Neuronal stem cell (in vitro differentiated cells): Measurements from ENCODE around the gene ZNG1F.
"Not testable (repeated sequence)": the region's sequence is repeated elsewhere in the genome, so short reads cannot be mapped to it uniquely, and the experiment has no call there.

Experiments
- DNase-seq: peaks from one replicate; pipeline ENCODE4 v3.0.0-alpha.2; 2013; ENCODE audit warnings: low spot score
- H2AFZ ChIP-seq: one replicate; pipeline ENCODE4 v1.6.1; 2013; ENCODE audit warnings: mild to moderate bottlenecking, low read length, inconsistent platforms
- H2AK5ac ChIP-seq: 2 replicates; pipeline ENCODE4 v1.6.1; 2013; ENCODE audit warnings: low read depth, mild to moderate bottlenecking, inconsistent platforms, low read length, moderate library complexity, mixed read lengths
- H2BK120ac ChIP-seq: 2 replicates; pipeline ENCODE4 v1.6.1; 2013; ENCODE audit warnings: low read depth, mild to moderate bottlenecking, inconsistent platforms, low read length, moderate library complexity, mixed read lengths
- H2BK12ac ChIP-seq: one replicate; pipeline ENCODE4 v1.6.1; 2013; ENCODE audit warnings: low read length, inconsistent platforms
- H2BK15ac ChIP-seq: 2 replicates; pipeline ENCODE4 v1.6.1; 2013; ENCODE audit warnings: mild to moderate bottlenecking, low read length, inconsistent platforms, mixed read lengths
- H2BK5ac ChIP-seq: one replicate; pipeline ENCODE4 v1.6.1; 2013; ENCODE audit warnings: inconsistent platforms, mild to moderate bottlenecking, low read length, moderate library complexity
- H3K14ac ChIP-seq: one replicate; pipeline ENCODE4 v1.6.1; 2013; ENCODE audit warnings: low read length, inconsistent platforms
- H3K18ac ChIP-seq: 2 replicates; pipeline ENCODE4 v1.6.1; 2013; ENCODE audit warnings: low read length, inconsistent platforms
- H3K23ac ChIP-seq: 2 replicates; pipeline ENCODE4 v1.6.1; 2013; ENCODE audit warnings: low read depth, mild to moderate bottlenecking, mixed read lengths, low read length, inconsistent platforms; ENCODE audit not compliant: poor library complexity
- H3K27ac ChIP-seq: replicated peaks from 3 replicates; pipeline ENCODE4 v1.5.1; 2013; ENCODE audit warnings: low read length, inconsistent platforms
- H3K27me3 ChIP-seq, 3 experiments: 2 replicates each; pipeline ENCODE4 v1.6.1; 2013; ENCODE audit warnings: low read length in 3 of 3, mild to moderate bottlenecking in 2 of 3, inconsistent platforms in 1 of 3, low read depth in 1 of 3, mixed read lengths in 1 of 3, moderate library complexity in 1 of 3; ENCODE audit not compliant: control insufficient read depth in 3 of 3, insufficient read depth in 3 of 3
- H3K36me3 ChIP-seq, 2 donors: replicated peaks in 1 of 2; 2 replicates each; pipeline ENCODE4 v1.6.1; 2013; ENCODE audit warnings: low read length in 2 of 2; ENCODE audit not compliant: control insufficient read depth in 2 of 2, insufficient read depth in 2 of 2
- H3K4ac ChIP-seq: 2 replicates; pipeline ENCODE4 v1.6.1; 2013; ENCODE audit warnings: inconsistent platforms, mild to moderate bottlenecking, low read length, moderate library complexity
- H3K4me1 ChIP-seq, 2 donors: 1 replicate in 1 of 2; 2 replicates in 1 of 2; pipeline ENCODE4 v1.6.1; 2013; ENCODE audit warnings: low read length in 2 of 2, low read depth in 1 of 2; ENCODE audit not compliant: control insufficient read depth in 2 of 2, insufficient read depth in 1 of 2
- H3K4me2 ChIP-seq: one replicate; pipeline ENCODE4 v1.6.1; 2013; ENCODE audit warnings: mild to moderate bottlenecking, low read length, inconsistent platforms; ENCODE audit not compliant: insufficient read depth, poor library complexity, severe bottlenecking
- H3K4me3 ChIP-seq, 2 donors: 2 replicates each; pipeline ENCODE4 v1.5.1; 2013; ENCODE audit warnings: low read length in 2 of 2, mild to moderate bottlenecking in 2 of 2, inconsistent platforms in 1 of 2, moderate library complexity in 1 of 2
- H3K79me1 ChIP-seq: one replicate; pipeline ENCODE4 v1.6.1; 2013; ENCODE audit warnings: low read depth, mild to moderate bottlenecking, inconsistent platforms, low read length, moderate library complexity
- H3K9ac ChIP-seq: one replicate; pipeline ENCODE4 v1.6.1; 2013; ENCODE audit warnings: mild to moderate bottlenecking, low read depth, low read length, inconsistent platforms; ENCODE audit not compliant: poor library complexity
- H3K9me3 ChIP-seq, 2 donors: replicated peaks in 1 of 2; 2 replicates each; pipeline versions ENCODE3 to v1.6.1; 2013; ENCODE audit warnings: low read length in 2 of 2, mild to moderate bottlenecking in 2 of 2, inconsistent platforms in 1 of 2, low read depth in 1 of 2, mixed read lengths in 1 of 2, moderate library complexity in 1 of 2; ENCODE audit not compliant: control insufficient read depth in 2 of 2, insufficient read depth in 1 of 2
- H4K8ac ChIP-seq: one replicate; pipeline ENCODE4 v1.6.1; 2013; ENCODE audit warnings: low read depth, mild to moderate bottlenecking, inconsistent platforms, low read length, moderate library complexity
- H4K91ac ChIP-seq: one replicate; pipeline ENCODE4 v1.6.1; 2013; ENCODE audit warnings: low read length, low read depth, mild to moderate bottlenecking, inconsistent platforms; ENCODE audit not compliant: poor library complexity
- WGBS, 2 donors: extraction: QIAGEN DNeasy Blood & Tissue Kit; methylation state at CpG; one replicate each; pipeline ENCODE4 v1.1.7; 2013; ENCODE audit warnings: missing lambda C conversion rate in 2 of 2, mixed read lengths in 1 of 2; ENCODE audit not compliant: insufficient read length in 2 of 2, insufficient replicate concordance in 1 of 2; ENCODE audit errors: extremely low coverage in 2 of 2; 5-methylcytosine and 5-hydroxymethylcytosine counted together

Gene ZNG1F

DNA sequence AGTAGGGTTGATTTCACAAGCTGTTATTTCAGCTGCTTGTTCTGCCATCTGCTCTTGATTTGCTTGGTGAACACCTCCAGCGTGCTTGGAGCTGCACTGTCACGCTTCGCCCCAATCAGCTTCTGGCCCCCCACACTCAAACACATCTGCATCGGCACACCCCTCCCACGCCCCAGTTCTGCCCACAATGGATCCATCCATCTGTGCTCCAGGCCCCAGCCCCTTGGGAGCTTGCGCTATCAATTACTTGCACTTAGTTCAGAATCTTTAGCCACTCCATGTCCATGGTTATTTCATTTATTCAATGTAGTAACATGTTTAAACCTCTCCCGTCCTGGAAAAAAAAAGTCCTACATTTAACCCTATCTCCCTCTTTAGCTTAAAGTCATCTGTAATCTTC, 88.6 kb downstream of the ZNG1F start:
- H3K27me3 ChIP-seq, H3K9me3 ChIP-seq, DNase-seq: not testable (repeated sequence)

DNA sequence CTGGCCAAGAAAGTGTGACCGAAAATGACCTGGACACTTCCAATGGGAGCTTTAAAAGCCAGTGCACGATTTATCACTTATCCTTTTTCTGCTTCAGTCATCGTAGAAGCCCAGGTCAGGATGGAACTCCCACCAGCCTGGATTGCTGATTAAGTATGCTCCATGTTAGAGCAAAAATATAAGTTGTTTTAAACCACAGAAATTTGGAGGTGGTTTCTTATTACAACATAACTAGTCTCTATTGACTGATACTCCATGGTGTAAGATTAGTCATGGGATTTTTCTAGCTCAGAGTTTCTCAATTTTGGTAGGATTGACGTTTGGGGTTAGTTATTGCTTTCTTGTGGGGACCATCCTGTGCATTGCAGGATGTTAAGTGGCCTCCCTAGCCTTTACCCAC, 90.4 kb downstream of the ZNG1F start:
- H3K14ac ChIP-seq, result not testable (repeated sequence)

More for the DNA sequence above, 88.6 kb downstream of the ZNG1F start:
- not testable (repeated sequence) for H2AFZ ChIP-seq, H2BK15ac ChIP-seq, H3K27ac ChIP-seq, H3K9ac ChIP-seq, H2BK120ac ChIP-seq, H2BK12ac ChIP-seq, H3K4me1 ChIP-seq, H3K79me1 ChIP-seq, H4K91ac ChIP-seq, H3K4ac ChIP-seq, H3K4me2 ChIP-seq, H3K36me3 ChIP-seq, H3K18ac ChIP-seq, H3K23ac ChIP-seq, H2BK5ac ChIP-seq, H4K8ac ChIP-seq, H3K4me3 ChIP-seq, H2AK5ac ChIP-seq, H3K14ac ChIP-seq
- whole genome bisulfite sequencing, 2 donors, result no CpG with 5 or more reads among the region's 7 CpGs

DNA sequence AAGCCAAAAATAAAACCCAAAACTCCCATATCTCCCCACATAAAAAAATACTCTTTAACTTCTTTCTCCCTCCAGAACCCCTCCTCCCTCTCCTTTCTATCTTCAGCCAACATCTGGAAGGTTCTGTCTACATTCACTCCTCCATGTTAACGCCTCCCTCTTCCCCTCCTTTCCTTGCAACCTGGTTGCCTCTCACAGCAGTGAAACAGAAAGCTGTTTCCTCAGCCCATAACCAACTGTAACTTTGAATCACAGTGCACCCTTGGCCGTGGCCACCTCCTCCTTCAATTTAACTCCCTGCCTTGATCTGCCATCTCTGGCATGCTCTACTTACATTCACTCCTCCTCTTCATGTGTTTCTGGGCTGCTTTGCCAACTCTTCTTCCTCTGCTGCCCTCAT, 94.1 kb downstream of the ZNG1F start:
- H3K4me2 ChIP-seq, H3K27me3 ChIP-seq, H3K36me3 ChIP-seq, H3K79me1 ChIP-seq, H2BK12ac ChIP-seq, H2BK5ac ChIP-seq, H4K91ac ChIP-seq, H4K8ac ChIP-seq, H3K4me3 ChIP-seq, H3K4ac ChIP-seq, H2AK5ac ChIP-seq, H3K18ac ChIP-seq, H3K14ac ChIP-seq, H2AFZ ChIP-seq, H2BK15ac ChIP-seq, H3K23ac ChIP-seq, H3K4me1 ChIP-seq, DNase-seq, H3K9me3 ChIP-seq, H3K9ac ChIP-seq, H2BK120ac ChIP-seq, H3K27ac ChIP-seq: not testable (repeated sequence)
- no CpG with 5 or more reads among the region's 2 CpGs for WGBS, 2 donors

More for the DNA sequence above, 90.4 kb downstream of the ZNG1F start:
- not testable (repeated sequence) for H4K91ac ChIP-seq, H2BK120ac ChIP-seq, H3K36me3 ChIP-seq, H3K4me2 ChIP-seq, H3K79me1 ChIP-seq, H3K27me3 ChIP-seq, H4K8ac ChIP-seq, H2BK12ac ChIP-seq, H3K18ac ChIP-seq, H2BK15ac ChIP-seq, H3K4ac ChIP-seq, DNase-seq, H3K27ac ChIP-seq, H2AFZ ChIP-seq, H3K4me1 ChIP-seq, H3K9ac ChIP-seq, H2BK5ac ChIP-seq, H2AK5ac ChIP-seq, H3K23ac ChIP-seq, H3K4me3 ChIP-seq, H3K9me3 ChIP-seq
- WGBS, 2 donors, result no CpG with 5 or more reads among the region's 4 CpGs

DNA sequence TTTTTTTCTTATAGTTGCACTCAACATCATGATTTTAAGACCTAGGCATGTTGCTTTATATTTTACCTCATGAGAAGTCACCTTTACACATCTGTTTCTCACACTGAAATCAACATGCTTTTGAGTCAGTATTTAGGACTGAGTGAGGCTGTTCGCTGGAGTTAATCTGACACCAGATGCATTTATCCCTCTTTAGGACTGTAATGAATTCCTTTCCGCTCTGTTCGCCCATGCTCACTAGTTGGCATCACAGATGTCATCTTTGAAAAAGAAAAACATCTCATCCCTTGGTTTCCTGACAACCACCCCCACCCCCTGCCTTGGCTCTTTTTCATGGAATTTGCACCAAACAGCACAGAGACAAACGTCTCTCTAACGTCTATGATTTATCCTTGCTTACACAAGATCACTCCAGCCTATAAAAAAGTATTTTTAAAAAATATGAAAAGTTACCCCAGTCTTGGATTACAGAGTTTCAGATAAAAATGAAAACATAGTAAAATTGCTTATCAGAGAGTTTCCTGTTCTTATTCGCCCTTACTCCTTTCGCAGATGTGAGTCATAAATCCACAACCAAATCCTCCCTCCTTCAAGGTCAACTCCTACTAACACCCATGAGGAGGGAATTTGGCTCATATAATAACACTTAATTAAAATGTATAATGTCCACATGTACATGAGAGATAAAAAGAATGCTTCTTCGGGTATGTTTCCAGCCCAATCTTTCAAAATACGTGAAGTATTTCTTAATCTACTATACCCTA, 94.9 kb downstream of the ZNG1F start:
- not testable (repeated sequence) for H3K4me1 ChIP-seq, H4K91ac ChIP-seq, H3K18ac ChIP-seq, H2BK120ac ChIP-seq, H3K27ac ChIP-seq, H3K27me3 ChIP-seq, H3K9ac ChIP-seq, H3K79me1 ChIP-seq, H3K4me3 ChIP-seq, H2BK5ac ChIP-seq, H3K23ac ChIP-seq, H3K14ac ChIP-seq, H2AK5ac ChIP-seq, H4K8ac ChIP-seq, H3K4ac ChIP-seq, H3K4me2 ChIP-seq, H3K36me3 ChIP-seq, H3K9me3 ChIP-seq, DNase-seq, H2AFZ ChIP-seq, H2BK12ac ChIP-seq, H2BK15ac ChIP-seq
- no CpG with 5 or more reads among the region's 9 CpGs for WGBS, 2 donors
